K562 (cell line): ENCODE results near the gene RRBP1. TPM values are rescaled to one million over a fixed set of nuclear protein-coding genes. Genes with fewer than 3 reads are reported as not detected.

ENCODE experiments used
- ATAC-seq: fragments of 200-7000 bp; cut with Tn5 transposase; 3 replicates; pipeline ENCODE4 v1.9.1; 2020; ENCODE audit warnings: moderate library complexity
- BruUV-seq: library from RNA; stranded (reverse); fragments of 400-500 nt; replicated peaks from 2 replicates; lab custom pipeline; 2021; lab: Mats Ljungman, UMichigan
- CTCF ChIA-PET: fragments of 300-600 bp; formaldehyde crosslinking; extraction: SDS; loops from one replicate; lab custom pipeline; 2021; ENCODE audit warnings: low intra/inter-chr PET ratio; lab: Yijun Ruan, JAX
- POLR2A ChIA-PET: fragments of 300-600, 350-650 bp; sonication (Branson Sonifier 250); formaldehyde crosslinking; extraction: SDS; loops from one replicate; lab custom pipeline; 2021; ENCODE audit warnings: antibody characterized with exemption, inconsistent platforms; lab: Yijun Ruan, JAX
- DNase-seq, 4 experiments: peaks; one replicate each; pipeline versions ENCODE4 v3.0.0 to v3.0.0-alpha.2; 2011 to 2018; ENCODE audit warnings: low spot score in 3 of 4, mixed read lengths in 3 of 4; ENCODE audit errors: extremely low read depth in 1 of 4
- FAIRE-seq: peaks from 2 replicates; lab custom pipeline; 2011; peaks lifted over from hg19 to GRCh38; lab: Jason Lieb, UNC
- H2AFZ ChIP-seq: 2 replicates; pipeline ENCODE4 v1.6.0; 2011; ENCODE audit warnings: low read depth, low read length, control low read depth, inconsistent platforms
- H3K27ac ChIP-seq: fragments of 200-600 bp; 3 replicates; pipeline ENCODE4 v1.8.0; 2011; ENCODE audit warnings: low read depth, mild to moderate bottlenecking, control low read depth, inconsistent platforms, low read length, moderate library complexity, mixed read lengths; ENCODE audit errors: extremely low read depth
- H3K27me3 ChIP-seq, 2 experiments: fragments of 300-600 bp in 1 of 2; 2 replicates in 1 of 2; 3 replicates in 1 of 2; pipeline versions ENCODE4 v1.6.0 to v1.8.0; 2011; ENCODE audit warnings: inconsistent platforms in 2 of 2, low read length in 2 of 2, mild to moderate bottlenecking in 1 of 2, mixed read lengths in 1 of 2, moderate library complexity in 1 of 2; ENCODE audit not compliant: control insufficient read depth in 2 of 2, insufficient read depth in 2 of 2
- H3K36me3 ChIP-seq: fragments of 300-600 bp; 3 replicates; pipeline ENCODE4 v1.8.0; 2011; ENCODE audit warnings: mild to moderate bottlenecking, low read length, inconsistent platforms; ENCODE audit not compliant: control insufficient read depth, insufficient read depth
- H3K4me1 ChIP-seq, 2 experiments: fragments of 200-600 bp in 1 of 2; replicated peaks in 1 of 2; 2 replicates in 1 of 2; 3 replicates in 1 of 2; pipeline versions ENCODE4 v1.5.1 to v1.8.0; 2011; ENCODE audit warnings: inconsistent platforms in 2 of 2, low read length in 2 of 2, mild to moderate bottlenecking in 1 of 2, mixed read lengths in 1 of 2, moderate library complexity in 1 of 2; ENCODE audit not compliant: control insufficient read depth in 2 of 2, insufficient read depth in 2 of 2
- H3K4me2 ChIP-seq: 2 replicates; pipeline ENCODE4 v1.6.1; 2011; ENCODE audit warnings: low read length, control low read depth, inconsistent platforms, mixed read lengths; ENCODE audit not compliant: insufficient read depth
- H3K4me3 ChIP-seq: fragments of 200-600 bp; sonication (generic), shearing (Covaris generic); 2 replicates; pipeline ENCODE4 v1.5.1; 2016; ENCODE audit warnings: control low read depth, inconsistent platforms
- H3K79me2 ChIP-seq: fragments of 200-600 bp; 3 replicates; pipeline ENCODE4 v1.8.0; 2011; ENCODE audit warnings: low read length, inconsistent platforms; ENCODE audit not compliant: control insufficient read depth, insufficient read depth
- H3K9ac ChIP-seq, 2 experiments: 2 replicates each; pipeline versions ENCODE4 v1.6.0 to v1.6.1; 2011; ENCODE audit warnings: low read depth in 2 of 2, low read length in 2 of 2, control low read depth in 1 of 2, inconsistent platforms in 1 of 2, mild to moderate bottlenecking in 1 of 2, mixed read lengths in 1 of 2; ENCODE audit not compliant: insufficient read depth in 1 of 2
- H3K9me1 ChIP-seq: one replicate; pipeline ENCODE4 v1.6.0; 2011; ENCODE audit warnings: inconsistent platforms, mild to moderate bottlenecking, low read length, moderate library complexity; ENCODE audit not compliant: control insufficient read depth, insufficient read depth
- H3K9me3 ChIP-seq: replicated peaks from 2 replicates; pipeline ENCODE4 v1.5.1; 2011; ENCODE audit warnings: low read depth, low read length, inconsistent platforms; ENCODE audit not compliant: control insufficient read depth, insufficient read depth
- H4K20me1 ChIP-seq: replicated peaks from 2 replicates; pipeline ENCODE4 v1.6.1; 2011; ENCODE audit warnings: low read length, inconsistent platforms, mixed read lengths; ENCODE audit not compliant: control insufficient read depth, insufficient read depth
- ARID2 ChIP-seq: fragments of 450-650 bp; IDR thresholded peaks from 2 replicates; pipeline ENCODE4 v1.6.1; 2017; ENCODE audit warnings: antibody characterized with exemption, mild to moderate bottlenecking
- ATF1 ChIP-seq, 2 experiments: fragments of 450-650 bp in 1 of 2; IDR thresholded peaks; 2 replicates each; pipeline ENCODE4 v1.6.1; 2016; ENCODE audit warnings: missing compliant biosample characterization in 1 of 2, missing genetic modification characterization in 1 of 2
- BCLAF1 ChIP-seq, 2 experiments: fragments of 450-650 bp in 1 of 2; IDR thresholded peaks; 2 replicates each; pipeline ENCODE4 v1.6.1; 2011 to 2017; ENCODE audit warnings: low read depth in 2 of 2, antibody characterized with exemption in 1 of 2, borderline replicate concordance in 1 of 2, low read length in 1 of 2, mild to moderate bottlenecking in 1 of 2, mixed read lengths in 1 of 2; ENCODE audit not compliant: control insufficient read depth in 1 of 2
- ETV6 ChIP-seq, 3 experiments: fragments of 150-350 bp in 1 of 3; sonication (generic) in 1 of 3; formaldehyde crosslinking in 1 of 3; IDR thresholded peaks; 2 replicates each; pipeline versions ENCODE4 v1.6.1 to v1.8.0; 2014 to 2022; ENCODE audit warnings: borderline replicate concordance in 2 of 3, low read depth in 2 of 3, antibody characterized with exemption in 1 of 3, low read length in 1 of 3, mild to moderate bottlenecking in 1 of 3, missing genetic modification reagents in 1 of 3
- GABPB1 ChIP-seq: sonication (generic); formaldehyde crosslinking; IDR thresholded peaks from 2 replicates; pipeline ENCODE4 v1.8.0; 2022; ENCODE audit warnings: mild to moderate bottlenecking, missing genetic modification reagents
- GABPB2 ChIP-seq: fragments of 250-450 bp; sonication (Bioruptor Pico); conservative IDR thresholded peaks from 2 replicates; pipeline ENCODE4 v1.5.1; 2021; ENCODE audit warnings: mild to moderate bottlenecking
- WGBS: fragments of 100-300 bp; shearing (Covaris generic); methylation state at CpG from one replicate; pipeline ENCODE4 v1.1.6; 2016; ENCODE audit warnings: low coverage, mixed read lengths; ENCODE audit not compliant: insufficient coverage; ENCODE audit errors: missing lambda C conversion rate; 5-methylcytosine and 5-hydroxymethylcytosine counted together
- in situ Hi-C: fragments of 300-500 bp; cut with MboI; formaldehyde crosslinking; loops from 4 replicates; pipeline ENCODE4 v1.15.0; 2018; ENCODE audit warnings: inconsistent platforms, mixed read lengths
- intact Hi-C: fragments of 100-400 bp; cut with micrococcal nuclease; formaldehyde crosslinking; loops from 2 replicates; pipeline ENCODE4 v1.14.2; 2022
- polyA plus RNA-seq, 8 experiments: library from polyadenylated mRNA; depleted of rRNA in 4 of 8; stranded (reverse) in 5 of 8; unstranded in 3 of 8; fragments of >200 nt; fragmentation: Nextera tagmentation in 2 of 8; fragmentation: Illumina TruSeq in 1 of 8; extraction: Ambion mirVana in 2 of 8; extraction: Trizol in 1 of 8; gene quantifications; 2 replicates each; pipeline versions ENCODE4 v1.2.1 to v1.2.3, GENCODE V29; 2011 to 2014; ENCODE audit warnings: inconsistent platforms in 1 of 8, missing spikeins in 1 of 8
- total RNA-seq, 7 experiments: library from RNA; depleted of rRNA in 6 of 7; stranded (reverse); fragments of >200 nt in 6 of 7; fragmentation: Illumina TruSeq in 2 of 7; extraction: Trizol in 2 of 7; gene quantifications; 2 replicates each; pipeline versions ENCODE4 v1.2.1 to v1.2.3, GENCODE V29; 2011 to 2021; ENCODE audit warnings: low replicate concordance in 1 of 7
- TF ChIP-seq, protein P1 (sequence below), 2 experiments: IDR thresholded peaks in 1 of 2; conservative IDR thresholded peaks in 1 of 2; 2 replicates each; pipeline ENCODE4 v1.6.1; 2016; ENCODE audit warnings: low read depth in 2 of 2, mild to moderate bottlenecking in 1 of 2, missing compliant biosample characterization in 1 of 2, missing genetic modification characterization in 1 of 2, moderate library complexity in 1 of 2
- TF ChIP-seq, protein P2 (sequence below): sonication (generic); formaldehyde crosslinking; IDR thresholded peaks from 2 replicates; pipeline ENCODE4 v1.8.1; 2023; ENCODE audit warnings: mild to moderate bottlenecking, missing genetic modification reagents
- TF ChIP-seq, protein P3 (sequence below): fragments of 250-450 bp; sonication (Bioruptor Pico); IDR thresholded peaks from 2 replicates; pipeline ENCODE4 v1.8.0; 2021; ENCODE audit warnings: moderate library complexity, mild to moderate bottlenecking, inconsistent platforms

RRBP1 gene
- total and polyA plus RNA-seq, 9 of the 15 experiments (the other 6 are each of a cell fraction or from before 2014, with no cell fraction given): 0.84 to 32.0 (median 17.6) TPM

GRCh38 chr20:17608701-17609497 is 73.1 kb downstream of the RRBP1 start:
- Histone ChIP-seq H3K27ac (no peak overlapping the region), H3K9me3 (no peaks in the 10 kb centered on the region), H2AFZ (no peak overlapping the region), H3K4me2 (no peak overlapping the region), H3K9ac (no peak overlapping the region), H3K27me3 (no peaks in the 10 kb centered on the region), H3K4me1 (peaks cover 0 to 13% of the 10 kb centered on the region in 2 experiments; a peak in 1 of 5 replicates), H3K4me3 (no peak overlapping the region), H3K9me1 (no peaks in the 10 kb centered on the region), H3K36me3 (peaks cover 15% of the 10 kb centered on the region; the same call in 1 of the 3 replicates), H4K20me1 (no peaks in the 10 kb centered on the region; the same call in 1 of the 2 replicates), H3K79me2 (no peaks in the 10 kb centered on the region)
- in situ Hi-C loops (no loop called here), intact Hi-C loops (no loop called here)
- WGBS: 79% methylated on average over 3 of the region's 3 CpGs
- FAIRE-seq (no peak), DNase-seq (no peak), ATAC-seq (no peak)
- ChIA-PET POLR2A (no interaction called here), CTCF (interaction anchor here (0.7 kb wide), 1 partner anchor 68 kb away, joined by 3 read pairs; no protein-coding TSS in a partner anchor)
- BruUV-seq: no TSS peak
- TF ChIP-seq, protein P1, sequence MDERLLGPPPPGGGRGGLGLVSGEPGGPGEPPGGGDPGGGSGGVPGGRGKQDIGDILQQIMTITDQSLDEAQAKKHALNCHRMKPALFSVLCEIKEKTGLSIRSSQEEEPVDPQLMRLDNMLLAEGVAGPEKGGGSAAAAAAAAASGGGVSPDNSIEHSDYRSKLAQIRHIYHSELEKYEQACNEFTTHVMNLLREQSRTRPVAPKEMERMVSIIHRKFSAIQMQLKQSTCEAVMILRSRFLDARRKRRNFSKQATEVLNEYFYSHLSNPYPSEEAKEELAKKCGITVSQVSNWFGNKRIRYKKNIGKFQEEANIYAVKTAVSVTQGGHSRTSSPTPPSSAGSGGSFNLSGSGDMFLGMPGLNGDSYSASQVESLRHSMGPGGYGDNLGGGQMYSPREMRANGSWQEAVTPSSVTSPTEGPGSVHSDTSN (CRISPR knock-in tag; IDR thresholded peaks at IDR 0.05; ENCODE audit: low read depth): no peak
- TF ChIP-seq, protein P1 (tag; conservative IDR thresholded peaks at IDR 0.05; ENCODE audit: low read depth): no peak
- TF ChIP-seq ATF1 (CRISPR knock-in tag; IDR thresholded peaks at IDR 0.05) (no peak), ATF1 (tag; IDR thresholded peaks at IDR 0.05) (no peak), GABPB1 (CRISPR knock-in tag) (no peak), BCLAF1 (IDR thresholded peaks at IDR 0.05; ENCODE audit: borderline replicate concordance in 1 of 2, control insufficient read depth in 1 of 2, low read depth in 2 of 2, low read length in 1 of 2) (no peak), ARID2 (no peak), ETV6 (IDR thresholded peaks at IDR 0.05; ENCODE audit: borderline replicate concordance in 1 of 2, low read depth in 2 of 2, low read length in 1 of 2) (no peak), ETV6 (CRISPR knock-in tag; IDR thresholded peaks at IDR 0.05; ENCODE audit: borderline replicate concordance) (no peak), GABPB2 (CRISPR knock-in tag) (no peak)
- TF ChIP-seq, protein P2, sequence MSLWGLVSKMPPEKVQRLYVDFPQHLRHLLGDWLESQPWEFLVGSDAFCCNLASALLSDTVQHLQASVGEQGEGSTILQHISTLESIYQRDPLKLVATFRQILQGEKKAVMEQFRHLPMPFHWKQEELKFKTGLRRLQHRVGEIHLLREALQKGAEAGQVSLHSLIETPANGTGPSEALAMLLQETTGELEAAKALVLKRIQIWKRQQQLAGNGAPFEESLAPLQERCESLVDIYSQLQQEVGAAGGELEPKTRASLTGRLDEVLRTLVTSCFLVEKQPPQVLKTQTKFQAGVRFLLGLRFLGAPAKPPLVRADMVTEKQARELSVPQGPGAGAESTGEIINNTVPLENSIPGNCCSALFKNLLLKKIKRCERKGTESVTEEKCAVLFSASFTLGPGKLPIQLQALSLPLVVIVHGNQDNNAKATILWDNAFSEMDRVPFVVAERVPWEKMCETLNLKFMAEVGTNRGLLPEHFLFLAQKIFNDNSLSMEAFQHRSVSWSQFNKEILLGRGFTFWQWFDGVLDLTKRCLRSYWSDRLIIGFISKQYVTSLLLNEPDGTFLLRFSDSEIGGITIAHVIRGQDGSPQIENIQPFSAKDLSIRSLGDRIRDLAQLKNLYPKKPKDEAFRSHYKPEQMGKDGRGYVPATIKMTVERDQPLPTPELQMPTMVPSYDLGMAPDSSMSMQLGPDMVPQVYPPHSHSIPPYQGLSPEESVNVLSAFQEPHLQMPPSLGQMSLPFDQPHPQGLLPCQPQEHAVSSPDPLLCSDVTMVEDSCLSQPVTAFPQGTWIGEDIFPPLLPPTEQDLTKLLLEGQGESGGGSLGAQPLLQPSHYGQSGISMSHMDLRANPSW: no peak
- TF ChIP-seq, protein P3, sequence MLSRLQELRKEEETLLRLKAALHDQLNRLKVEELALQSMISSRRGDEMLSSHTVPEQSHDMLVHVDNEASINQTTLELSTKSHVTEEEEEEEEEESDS: no peak
